H1 (cell line): ENCODE data around the gene STXBP5. TPM values are rescaled to one million over a fixed set of nuclear protein-coding genes. Genes with fewer than 3 reads are reported as not detected.

Source experiments
- CTCF ChIA-PET: fragments of 300-600 bp; sonication (Branson Sonifier 250); formaldehyde crosslinking; loops from one replicate; lab custom pipeline; 2021; ENCODE audit not compliant: partially characterized antibody; lab: Charles Lee
- POLR2A ChIA-PET: fragments of 300-600 bp; sonication (Branson Sonifier 250); formaldehyde crosslinking; loops from one replicate; lab custom pipeline; 2021; ENCODE audit warnings: inconsistent platforms; ENCODE audit not compliant: partially characterized antibody; lab: Charles Lee
- DNase-seq, 2 experiments: peaks; one replicate each; pipeline versions ENCODE4 v3.0.0 to v3.0.0-alpha.2; 2010 to 2022; ENCODE audit warnings: low spot score in 2 of 2, low read depth in 1 of 2, mixed read lengths in 1 of 2
- FAIRE-seq: peaks from 2 replicates; lab custom pipeline; 2011; peaks lifted over from hg19 to GRCh38; lab: Jason Lieb, UNC
- H2AFZ ChIP-seq: 2 replicates; pipeline ENCODE4 v1.8.1; 2012; ENCODE audit warnings: low read length, inconsistent platforms
- H2AK5ac ChIP-seq: 2 replicates; pipeline ENCODE4 v1.6.1; 2013; ENCODE audit warnings: low read depth, low read length
- H2BK120ac ChIP-seq: replicated peaks from 2 replicates; pipeline ENCODE3; 2013; ENCODE audit warnings: low read depth, low read length, inconsistent platforms
- H2BK12ac ChIP-seq: 2 replicates; pipeline ENCODE4 v1.6.1; 2013; ENCODE audit warnings: low read depth, low read length
- H2BK15ac ChIP-seq: 2 replicates; pipeline ENCODE4 v1.6.1; 2013; ENCODE audit warnings: low read length
- H2BK20ac ChIP-seq: 2 replicates; pipeline ENCODE4 v1.6.1; 2013; ENCODE audit warnings: low read length
- H2BK5ac ChIP-seq: 2 replicates; pipeline ENCODE4 v1.6.1; 2013; ENCODE audit warnings: low read depth, low read length
- H3K14ac ChIP-seq: 2 replicates; pipeline ENCODE4 v1.6.1; 2013; ENCODE audit warnings: inconsistent platforms; ENCODE audit not compliant: insufficient read length
- H3K18ac ChIP-seq: 2 replicates; pipeline ENCODE4 v1.6.1; 2013; ENCODE audit warnings: low read length; ENCODE audit errors: extremely low read depth
- H3K23ac ChIP-seq: 2 replicates; pipeline ENCODE4 v1.6.1; 2013; ENCODE audit warnings: inconsistent platforms; ENCODE audit not compliant: insufficient read length
- H3K23me2 ChIP-seq: 2 replicates; pipeline ENCODE4 v1.6.1; 2013; ENCODE audit warnings: low read depth, low read length
- H3K27ac ChIP-seq: 2 replicates; pipeline ENCODE4 v1.6.1; 2011; ENCODE audit warnings: low read depth, low read length, inconsistent platforms
- H3K27me3 ChIP-seq, 4 experiments: replicated peaks in 1 of 4; 1 replicate in 1 of 4; 2 replicates in 3 of 4; pipeline versions ENCODE4 v1.6.1 to v1.8.1; 2011 to 2013; ENCODE audit warnings: low read length in 3 of 4, mild to moderate bottlenecking in 3 of 4, inconsistent platforms in 2 of 4, mixed read lengths in 2 of 4, moderate library complexity in 1 of 4; ENCODE audit not compliant: control insufficient read depth in 3 of 4, insufficient read depth in 3 of 4; ENCODE audit errors: extremely low read depth in 1 of 4
- H3K36me3 ChIP-seq, 4 experiments: 2 replicates each; pipeline versions ENCODE4 v1.6.1 to v1.8.1; 2011 to 2013; ENCODE audit warnings: mild to moderate bottlenecking in 4 of 4, low read length in 3 of 4, moderate library complexity in 2 of 4, control low read depth in 1 of 4, inconsistent platforms in 1 of 4; ENCODE audit not compliant: insufficient read depth in 4 of 4, control insufficient read depth in 2 of 4
- H3K4ac ChIP-seq: replicated peaks from 2 replicates; pipeline ENCODE3; 2013; ENCODE audit warnings: low read length, low read depth, mixed read lengths, inconsistent platforms; ENCODE audit not compliant: insufficient read length
- H3K4me1 ChIP-seq, 4 experiments: replicated peaks in 1 of 4; 1 replicate in 1 of 4; 2 replicates in 3 of 4; pipeline versions ENCODE4 v1.6.1 to v1.8.1; 2011 to 2013; ENCODE audit warnings: low read length in 3 of 4, inconsistent platforms in 2 of 4, mixed read lengths in 1 of 4; ENCODE audit not compliant: insufficient read depth in 4 of 4, control insufficient read depth in 3 of 4
- H3K4me2 ChIP-seq, 2 experiments: 2 replicates each; pipeline versions ENCODE4 v1.6.1 to v1.8.1; 2011 to 2013; ENCODE audit warnings: low read depth in 2 of 2, low read length in 2 of 2, control low read depth in 1 of 2, inconsistent platforms in 1 of 2, mild to moderate bottlenecking in 1 of 2; ENCODE audit not compliant: insufficient read depth in 1 of 2
- H3K4me3 ChIP-seq, 4 experiments: fragments of 200-600, 300-600 bp in 1 of 4; sonication (generic), shearing (Covaris generic), sonication (Bioruptor Twin) in 1 of 4; 2 replicates each; pipeline versions ENCODE4 v1.5.1 to v1.8.1; 2011 to 2016; ENCODE audit warnings: low read length in 4 of 4, low read depth in 3 of 4, control low read depth in 2 of 4, inconsistent platforms in 2 of 4, mild to moderate bottlenecking in 2 of 4, mixed read lengths in 1 of 4, moderate library complexity in 1 of 4; ENCODE audit not compliant: insufficient read depth in 2 of 4; ENCODE audit errors: extremely low read depth in 1 of 4
- H3K56ac ChIP-seq: replicated peaks from 2 replicates; pipeline ENCODE3; 2013; ENCODE audit warnings: low read depth, mild to moderate bottlenecking, mixed read lengths, low read length, inconsistent platforms; ENCODE audit not compliant: insufficient read length
- H3K79me1 ChIP-seq: 2 replicates; pipeline ENCODE4 v1.6.1; 2013; ENCODE audit warnings: low read depth, low read length, control low read depth
- H3K79me2 ChIP-seq, 2 experiments: 2 replicates each; pipeline versions ENCODE4 v1.6.1 to v1.8.1; 2012 to 2013; ENCODE audit warnings: low read length in 2 of 2, mild to moderate bottlenecking in 2 of 2, inconsistent platforms in 1 of 2; ENCODE audit not compliant: insufficient read depth in 2 of 2, control insufficient read depth in 1 of 2
- H3K9ac ChIP-seq, 4 experiments: replicated peaks in 1 of 4; 1 replicate in 1 of 4; 2 replicates in 3 of 4; pipeline versions ENCODE4 v1.6.1 to v1.8.1; 2011 to 2013; ENCODE audit warnings: low read depth in 3 of 4, low read length in 3 of 4, control low read depth in 2 of 4, mild to moderate bottlenecking in 2 of 4, moderate library complexity in 2 of 4, inconsistent platforms in 1 of 4; ENCODE audit errors: extremely low read depth in 1 of 4
- H3K9me3 ChIP-seq, 2 experiments: 2 replicates each; pipeline versions ENCODE4 v1.6.1 to v1.8.1; 2012 to 2013; ENCODE audit warnings: mild to moderate bottlenecking in 2 of 2, moderate library complexity in 2 of 2, control low read depth in 1 of 2, inconsistent platforms in 1 of 2, low read depth in 1 of 2, low read length in 1 of 2, mixed read lengths in 1 of 2; ENCODE audit not compliant: insufficient read depth in 2 of 2
- H4K20me1 ChIP-seq, 2 experiments: replicated peaks in 1 of 2; 2 replicates each; pipeline versions ENCODE3 to v1.8.1; 2011 to 2013; ENCODE audit warnings: inconsistent platforms in 2 of 2, low read length in 2 of 2, mild to moderate bottlenecking in 1 of 2; ENCODE audit not compliant: insufficient read depth in 2 of 2, control insufficient read depth in 1 of 2
- H4K5ac ChIP-seq: 2 replicates; pipeline ENCODE4 v1.6.1; 2013; ENCODE audit warnings: low read length, low read depth, mixed read lengths, inconsistent platforms; ENCODE audit not compliant: insufficient read length
- H4K8ac ChIP-seq: 2 replicates; pipeline ENCODE4 v1.8.0; 2013; ENCODE audit warnings: mild to moderate bottlenecking, moderate library complexity, low read length, inconsistent platforms; ENCODE audit not compliant: insufficient read depth; ENCODE audit errors: extremely low read depth
- H4K91ac ChIP-seq: replicated peaks from 2 replicates; pipeline ENCODE3; 2013; ENCODE audit warnings: low read length, mixed read lengths, inconsistent platforms; ENCODE audit not compliant: insufficient read length
- CHD1 ChIP-seq: IDR thresholded peaks from 2 replicates; pipeline ENCODE4 v1.6.1; 2012; ENCODE audit warnings: low read depth, low read length, improper control_type of control experiment
- EZH2 ChIP-seq: fragments of 200-600 bp; sonication (generic); IDR thresholded peaks from 2 replicates; pipeline ENCODE4 v1.7.1; 2012; ENCODE audit warnings: low read depth, mild to moderate bottlenecking, moderate library complexity, low read length, inconsistent platforms; ENCODE audit not compliant: severe bottlenecking
- FOSL1 ChIP-seq: IDR thresholded peaks from 2 replicates; pipeline ENCODE4 v1.6.1; 2011; ENCODE audit warnings: mild to moderate bottlenecking, low read depth, low read length, moderate library complexity; ENCODE audit not compliant: insufficient read depth
- POLR2A ChIP-seq, 2 experiments: IDR thresholded peaks; 1 replicate in 1 of 2; 2 replicates in 1 of 2; pipeline ENCODE4 v1.6.1; 2011; ENCODE audit warnings: low read depth in 2 of 2, low read length in 2 of 2, mild to moderate bottlenecking in 2 of 2; ENCODE audit errors: control extremely low read depth in 1 of 2
- POLR2AphosphoS5 ChIP-seq: IDR thresholded peaks from 2 replicates; pipeline ENCODE4 v1.6.1; 2011; ENCODE audit warnings: low read depth, low read length
- RAD21 ChIP-seq, 2 experiments: IDR thresholded peaks in 1 of 2; conservative IDR thresholded peaks in 1 of 2; 2 replicates each; pipeline ENCODE4 v1.6.1; 2011; ENCODE audit warnings: low read depth in 2 of 2, low read length in 2 of 2, improper control_type of control experiment in 1 of 2, inconsistent platforms in 1 of 2, mild to moderate bottlenecking in 1 of 2, moderate library complexity in 1 of 2
- RFX5 ChIP-seq: IDR thresholded peaks from 2 replicates; pipeline ENCODE4 v1.6.1; 2011; ENCODE audit warnings: low read depth, low read length, improper control_type of control experiment, borderline replicate concordance
- SIN3A ChIP-seq, 2 experiments: IDR thresholded peaks in 1 of 2; conservative IDR thresholded peaks in 1 of 2; 2 replicates each; pipeline ENCODE4 v1.6.1; 2011 to 2012; ENCODE audit warnings: low read length in 2 of 2, improper control_type of control experiment in 1 of 2, low read depth in 1 of 2, mild to moderate bottlenecking in 1 of 2
- SP1 ChIP-seq: IDR thresholded peaks from 2 replicates; pipeline ENCODE4 v1.6.1; 2011; ENCODE audit warnings: low read depth, low read length
- SP4 ChIP-seq: IDR thresholded peaks from 2 replicates; pipeline ENCODE4 v1.6.1; 2012; ENCODE audit warnings: low read length, inconsistent platforms
- SRF ChIP-seq: IDR thresholded peaks from 2 replicates; pipeline ENCODE4 v1.6.1; 2011; ENCODE audit warnings: mild to moderate bottlenecking, low read depth, low read length, moderate library complexity
- TBP ChIP-seq: IDR thresholded peaks from 2 replicates; pipeline ENCODE4 v1.6.1; 2011; ENCODE audit warnings: low read depth, low read length, improper control_type of control experiment
- WGBS, 2 experiments: shearing (Covaris generic) in 1 of 2; methylation state at CpG; one replicate each; pipeline versions ENCODE4 v1.1.6 to v1.1.7; 2013 to 2015; ENCODE audit warnings: low lambda C conversion rate in 2 of 2, mixed read lengths in 2 of 2, inconsistent platforms in 1 of 2, low coverage in 1 of 2, missing lambda C conversion rate in 1 of 2; ENCODE audit not compliant: insufficient replicate concordance in 2 of 2, insufficient coverage in 1 of 2, insufficient read length in 1 of 2; ENCODE audit errors: extremely low coverage in 1 of 2, missing lambda C conversion rate in 1 of 2; 5-methylcytosine and 5-hydroxymethylcytosine counted together
- polyA plus RNA-seq, 7 experiments: library from polyadenylated mRNA; depleted of rRNA in 3 of 7; stranded (reverse) in 5 of 7; unstranded in 2 of 7; fragments of >200 nt in 5 of 7; fragments of 200-250 nt in 2 of 7; gene quantifications; 1 replicate in 5 of 7; 2 replicates in 1 of 7; 4 replicates in 1 of 7; pipeline versions ENCODE4 v1.2.1 to v1.2.3, GENCODE V29; 2011 to 2013; ENCODE audit warnings: missing spikeins in 2 of 7, mixed read lengths in 2 of 7
- total RNA-seq: library from RNA; stranded (reverse); fragmentation: NEBNext Ultra II Directional; extraction: Animal tissue kit (Norgen Biotek cat#: 25700); gene quantifications from 2 replicates; pipeline ENCODE4 v1.2.1, GENCODE V29; 2021
- TF ChIP-seq, protein P1 (sequence below), 3 experiments: IDR thresholded peaks; 1 replicate in 2 of 3; 2 replicates in 1 of 3; pipeline versions ENCODE4 v1.5.1 to v1.6.1; 2011; ENCODE audit warnings: low read length in 3 of 3, mild to moderate bottlenecking in 3 of 3, inconsistent platforms in 2 of 3, low read depth in 1 of 3, moderate library complexity in 1 of 3; ENCODE audit not compliant: insufficient read depth in 1 of 3; ENCODE audit errors: control extremely low read depth in 1 of 3

Gene STXBP5
- total and polyA plus RNA-seq, 2 of the 8 experiments (the other 6 are each of a cell fraction or from before 2014, with no cell fraction given): 2.7 to 10.8 TPM

DNA sequence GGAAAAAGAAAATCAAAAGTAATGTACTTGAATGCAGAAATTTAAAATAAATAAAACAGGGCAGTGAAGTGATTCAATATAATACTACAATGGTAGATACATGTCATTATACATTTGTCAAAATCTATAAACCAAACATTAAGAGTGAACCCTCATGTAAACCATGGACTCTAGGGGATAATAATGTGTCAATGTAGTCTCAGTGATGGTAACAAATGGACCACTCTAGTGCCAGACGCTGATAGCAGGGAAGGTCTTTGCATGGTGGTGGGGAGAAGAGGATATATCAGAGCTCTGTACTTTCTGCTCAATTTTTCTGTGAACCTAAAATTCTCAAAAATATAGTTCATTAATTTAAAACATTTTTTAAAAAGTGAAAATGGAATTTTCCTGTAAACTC is 19.8 kb upstream of the STXBP5 start:
- H2BK5ac ChIP-seq: no peak overlapping the region
- H3K79me2 ChIP-seq: no peaks in the 10 kb centered on the region
- H2AFZ ChIP-seq: no peak overlapping the region
- no peak overlapping the region for H3K27ac ChIP-seq
- no peak overlapping the region for H3K23ac ChIP-seq
- no peak overlapping the region for H3K18ac ChIP-seq
- CTCF ChIA-PET: no interaction called here
- no peak overlapping the region for H2BK15ac ChIP-seq
- H3K14ac ChIP-seq: no peak overlapping the region
- no peak overlapping the region for H4K8ac ChIP-seq
- H3K4me2 ChIP-seq: no peak overlapping the region
- no peaks in the 10 kb centered on the region for H3K23me2 ChIP-seq
- no peak overlapping the region for H3K9ac ChIP-seq
- no peak overlapping the region for H4K5ac ChIP-seq
- no peak for DNase-seq
- WGBS, 2 experiments: 88% methylated on average over 1 of the region's 1 CpG; no CpG with 5 or more reads in 1 of the 2 experiments
- no peak overlapping the region for H2AK5ac ChIP-seq
- H2BK12ac ChIP-seq: no peak overlapping the region
- no peak overlapping the region for H3K4ac ChIP-seq
- no peaks in the 10 kb centered on the region for H3K9me3 ChIP-seq
- no peaks in the 10 kb centered on the region for H3K27me3 ChIP-seq
- no peak overlapping the region for H2BK120ac ChIP-seq
- no peaks in the 10 kb centered on the region for H4K20me1 ChIP-seq
- H3K36me3 ChIP-seq: no peaks in the 10 kb centered on the region
- H3K4me3 ChIP-seq: no peak overlapping the region
- H3K56ac ChIP-seq: no peak overlapping the region
- FAIRE-seq: no peak
- no peak overlapping the region for H2BK20ac ChIP-seq
- H4K91ac ChIP-seq: no peak overlapping the region
- POLR2A ChIA-PET: no interaction called here
- H3K79me1 ChIP-seq: no peaks in the 10 kb centered on the region
- H3K4me1 ChIP-seq: no peaks in the 10 kb centered on the region
- no peak for TF ChIP-seq RFX5
- TF ChIP-seq EZH2: no peak
- no peak for TF ChIP-seq SRF
- TF ChIP-seq SP4: no peak
- no peak for TF ChIP-seq POLR2A (IDR thresholded peaks at IDR 0.05; ENCODE audit: control extremely low read depth in 1 of 2, low read depth in 2 of 2, low read length in 2 of 2)
- TF ChIP-seq SP1: no peak
- no peak for TF ChIP-seq FOSL1
- TF ChIP-seq SIN3A (conservative IDR thresholded peaks at IDR 0.05 in 1 of 2, IDR thresholded peaks at IDR 0.05 in 1 of 2; ENCODE audit: low read depth in 1 of 2, low read length in 2 of 2): no peak
- TF ChIP-seq TBP: no peak
- TF ChIP-seq RAD21 (IDR thresholded peaks at IDR 0.05 in 1 of 2, conservative IDR thresholded peaks at IDR 0.05 in 1 of 2; ENCODE audit: low read depth in 2 of 2, low read length in 2 of 2): no peak
- no peak for TF ChIP-seq POLR2AphosphoS5
- TF ChIP-seq CHD1: no peak
- TF ChIP-seq, protein P1, sequence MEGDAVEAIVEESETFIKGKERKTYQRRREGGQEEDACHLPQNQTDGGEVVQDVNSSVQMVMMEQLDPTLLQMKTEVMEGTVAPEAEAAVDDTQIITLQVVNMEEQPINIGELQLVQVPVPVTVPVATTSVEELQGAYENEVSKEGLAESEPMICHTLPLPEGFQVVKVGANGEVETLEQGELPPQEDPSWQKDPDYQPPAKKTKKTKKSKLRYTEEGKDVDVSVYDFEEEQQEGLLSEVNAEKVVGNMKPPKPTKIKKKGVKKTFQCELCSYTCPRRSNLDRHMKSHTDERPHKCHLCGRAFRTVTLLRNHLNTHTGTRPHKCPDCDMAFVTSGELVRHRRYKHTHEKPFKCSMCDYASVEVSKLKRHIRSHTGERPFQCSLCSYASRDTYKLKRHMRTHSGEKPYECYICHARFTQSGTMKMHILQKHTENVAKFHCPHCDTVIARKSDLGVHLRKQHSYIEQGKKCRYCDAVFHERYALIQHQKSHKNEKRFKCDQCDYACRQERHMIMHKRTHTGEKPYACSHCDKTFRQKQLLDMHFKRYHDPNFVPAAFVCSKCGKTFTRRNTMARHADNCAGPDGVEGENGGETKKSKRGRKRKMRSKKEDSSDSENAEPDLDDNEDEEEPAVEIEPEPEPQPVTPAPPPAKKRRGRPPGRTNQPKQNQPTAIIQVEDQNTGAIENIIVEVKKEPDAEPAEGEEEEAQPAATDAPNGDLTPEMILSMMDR (IDR thresholded peaks at IDR 0.05; ENCODE audit: control extremely low read depth in 1 of 3, insufficient read depth in 1 of 3, low read depth in 1 of 3, low read length in 3 of 3): no peak
